ENCODE measurements around the gene PRR13. TPM values are rescaled to one million over a fixed set of nuclear protein-coding genes. Genes with fewer than 3 reads are reported as not detected.
"Not testable (repeated sequence)": the region's sequence is repeated elsewhere in the genome, so short reads cannot be mapped to it uniquely, and the experiment has no call there.

Gene PRR13
- total RNA-seq, 1 donor = 60.0 TPM

- DNase-seq (ENCODE audit: low read depth) = peak; percentile 42
- TF ChIP-seq CTCF (IDR thresholded peaks at IDR 0.05; ENCODE audit: insufficient read depth, low read depth, low read length) = peak; percentile 50
- H3K4me3 ChIP-seq (ENCODE audit: low read depth, low read length) = no peak overlapping the region
These were observed 35.3 kb downstream of the PRR13 start for GRCh38 chr12:53476769-53477209.

- DNase-seq (ENCODE audit: low read depth) = no peak
- no peak for TF ChIP-seq CTCF (IDR thresholded peaks at IDR 0.05; ENCODE audit: insufficient read depth, low read depth, low read length)
- no peak overlapping the region for H3K4me3 ChIP-seq (ENCODE audit: low read depth, low read length)
These were observed 37.3 kb downstream of the PRR13 start for GRCh38 chr12:53478865-53479264.

GRCh38 chr12:53479331-53479730 lies 37.8 kb downstream of the PRR13 start:
- H3K4me3 ChIP-seq (ENCODE audit: low read depth, low read length) = no peak overlapping the region
- DNase-seq (ENCODE audit: low read depth) = no peak
- no peak for TF ChIP-seq CTCF (IDR thresholded peaks at IDR 0.05; ENCODE audit: insufficient read depth, low read depth, low read length)

- DNase-seq (ENCODE audit: low read depth) = no peak
- no peak overlapping the region for H3K4me3 ChIP-seq (ENCODE audit: low read depth, low read length)
- TF ChIP-seq CTCF (IDR thresholded peaks at IDR 0.05; ENCODE audit: insufficient read depth, low read depth, low read length) = no peak
These were observed 39.2 kb downstream of the PRR13 start for GRCh38 chr12:53480491-53481442.

- peak; percentile 78 for DNase-seq (ENCODE audit: low read depth)
These were observed 39.9 kb downstream of the PRR13 start for GRCh38 chr12:53481458-53481857.

GRCh38 chr12:53481939-53482586 lies 40.5 kb downstream of the PRR13 start:
- DNase-seq (ENCODE audit: low read depth) = no peak
- no peak overlapping the region for H3K4me3 ChIP-seq (ENCODE audit: low read depth, low read length)
- TF ChIP-seq CTCF (IDR thresholded peaks at IDR 0.05; ENCODE audit: insufficient read depth, low read depth, low read length) = peak; percentile 22

More at GRCh38 chr12:53481458-53481857, 39.9 kb downstream of the PRR13 start:
- not testable (repeated sequence) for H3K4me3 ChIP-seq (ENCODE audit: low read depth, low read length)

- H3K4me3 ChIP-seq (ENCODE audit: low read depth, low read length) = no peak overlapping the region
- no peak for DNase-seq (ENCODE audit: low read depth)
- TF ChIP-seq CTCF (IDR thresholded peaks at IDR 0.05; ENCODE audit: insufficient read depth, low read depth, low read length) = no peak
These were observed 41.2 kb downstream of the PRR13 start for GRCh38 chr12:53482626-53483168.

Measured in fibroblast of villous mesenchyme (primary cell).